ENCODE results near the gene SEPTIN10.
"Not testable (repeated sequence)": the region's sequence is repeated elsewhere in the genome, so short reads cannot be mapped to it uniquely, and the experiment has no call there.

SEPTIN10 gene

DNA sequence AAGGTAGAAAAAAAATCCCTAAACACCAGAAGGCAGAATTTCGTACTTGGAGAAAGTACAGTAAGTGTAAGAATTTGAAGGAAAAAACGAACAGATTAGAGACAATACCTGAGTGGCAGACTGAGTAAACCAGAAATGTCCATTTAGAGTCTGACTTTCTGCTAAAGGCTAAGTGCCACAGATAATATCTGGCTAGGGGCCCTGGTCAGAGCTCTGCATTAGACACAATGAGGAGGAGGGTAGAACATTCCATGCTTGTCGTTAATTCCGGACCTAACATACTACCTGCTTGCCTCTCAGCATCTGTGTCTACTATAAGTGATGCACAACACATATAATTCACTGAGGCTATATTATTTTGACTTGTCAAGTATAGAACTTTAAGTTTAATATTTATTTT, 18.1 kb downstream of the SEPTIN10 start:
- no peak overlapping the region for H3K4me3 ChIP-seq (ENCODE audit: control insufficient read depth, low read depth, low read length)
- no peak for DNase-seq (ENCODE audit: low read depth)
- TF ChIP-seq, protein P1, sequence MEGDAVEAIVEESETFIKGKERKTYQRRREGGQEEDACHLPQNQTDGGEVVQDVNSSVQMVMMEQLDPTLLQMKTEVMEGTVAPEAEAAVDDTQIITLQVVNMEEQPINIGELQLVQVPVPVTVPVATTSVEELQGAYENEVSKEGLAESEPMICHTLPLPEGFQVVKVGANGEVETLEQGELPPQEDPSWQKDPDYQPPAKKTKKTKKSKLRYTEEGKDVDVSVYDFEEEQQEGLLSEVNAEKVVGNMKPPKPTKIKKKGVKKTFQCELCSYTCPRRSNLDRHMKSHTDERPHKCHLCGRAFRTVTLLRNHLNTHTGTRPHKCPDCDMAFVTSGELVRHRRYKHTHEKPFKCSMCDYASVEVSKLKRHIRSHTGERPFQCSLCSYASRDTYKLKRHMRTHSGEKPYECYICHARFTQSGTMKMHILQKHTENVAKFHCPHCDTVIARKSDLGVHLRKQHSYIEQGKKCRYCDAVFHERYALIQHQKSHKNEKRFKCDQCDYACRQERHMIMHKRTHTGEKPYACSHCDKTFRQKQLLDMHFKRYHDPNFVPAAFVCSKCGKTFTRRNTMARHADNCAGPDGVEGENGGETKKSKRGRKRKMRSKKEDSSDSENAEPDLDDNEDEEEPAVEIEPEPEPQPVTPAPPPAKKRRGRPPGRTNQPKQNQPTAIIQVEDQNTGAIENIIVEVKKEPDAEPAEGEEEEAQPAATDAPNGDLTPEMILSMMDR (IDR thresholded peaks at IDR 0.05; ENCODE audit: control insufficient read depth, insufficient read depth, low read depth, low read length, missing control alignments): no peak

DNA sequence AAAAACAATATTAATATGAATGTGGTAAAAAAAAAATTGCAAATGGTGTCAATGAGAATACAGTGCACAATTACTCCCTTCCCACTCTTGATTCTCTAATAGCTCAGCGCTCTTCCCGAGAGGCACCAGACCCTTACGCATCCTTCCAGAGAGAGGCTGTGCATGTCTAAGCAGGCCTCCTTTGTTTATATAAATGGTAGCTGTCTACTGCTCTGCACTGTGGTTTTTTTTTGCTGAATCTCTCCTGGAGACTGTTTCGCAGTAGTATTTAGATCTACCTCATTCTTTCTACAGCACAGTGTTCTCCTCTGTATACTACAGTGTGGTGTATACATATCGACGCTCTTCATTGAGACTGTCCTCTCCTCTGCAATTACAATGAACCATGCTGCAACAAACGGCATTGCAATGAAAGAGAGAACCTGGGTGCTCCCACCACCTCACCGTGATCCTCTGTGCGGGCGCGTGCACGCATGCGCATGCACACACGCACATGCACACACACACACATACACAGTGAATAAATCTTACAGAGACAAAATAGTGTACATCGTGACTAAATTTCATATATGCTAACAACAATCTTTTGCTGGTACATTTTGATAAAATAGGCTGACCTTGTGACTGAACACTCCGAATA, 19.4 kb downstream of the SEPTIN10 start:
- no peak for DNase-seq (ENCODE audit: low read depth)
- no peak overlapping the region for H3K4me3 ChIP-seq (ENCODE audit: control insufficient read depth, low read depth, low read length)
- TF ChIP-seq, protein P1 (IDR thresholded peaks at IDR 0.05; ENCODE audit: control insufficient read depth, insufficient read depth, low read depth, low read length, missing control alignments): no peak

DNA sequence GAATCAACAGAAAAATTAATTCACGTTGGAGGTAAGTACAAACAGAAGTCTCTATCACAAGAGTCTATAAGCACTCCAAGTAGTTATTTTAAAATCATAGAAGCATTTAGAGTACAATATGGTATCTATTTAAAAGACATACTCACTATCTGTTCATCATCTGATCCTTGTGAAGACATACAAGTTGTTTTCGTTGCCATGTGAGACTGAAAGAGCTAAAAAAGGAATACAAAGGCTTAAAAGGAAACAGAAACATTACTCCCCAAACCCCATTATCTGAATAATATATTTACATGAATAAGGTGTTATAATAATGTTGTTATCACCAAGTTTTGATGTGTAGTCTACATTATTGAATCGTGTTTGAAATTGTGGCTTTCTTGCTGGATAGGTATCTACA, 20.9 kb downstream of the SEPTIN10 start:
- TF ChIP-seq, protein P1 (IDR thresholded peaks at IDR 0.05; ENCODE audit: control insufficient read depth, insufficient read depth, low read depth, low read length, missing control alignments): no peak
- no peak for DNase-seq (ENCODE audit: low read depth)
- no peak overlapping the region for H3K4me3 ChIP-seq (ENCODE audit: control insufficient read depth, low read depth, low read length)

DNA sequence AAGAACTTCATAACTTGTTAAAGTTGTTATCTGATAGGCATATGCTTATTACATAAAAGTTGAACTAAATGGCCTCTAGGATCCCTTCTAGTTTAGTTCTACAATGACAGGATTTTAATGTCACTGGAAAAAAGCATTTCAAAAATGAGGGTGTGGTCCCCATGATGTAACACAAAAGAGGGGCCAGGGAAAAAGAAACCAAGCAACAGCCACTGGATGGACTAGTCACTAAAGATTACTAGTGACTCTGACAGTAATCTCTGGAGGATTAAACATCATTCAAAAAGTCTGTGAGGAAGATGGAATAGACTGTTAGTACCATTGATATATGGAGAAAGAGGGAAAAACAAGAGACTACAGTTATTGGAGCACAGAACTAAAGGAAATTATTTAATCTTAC, 22.6 kb downstream of the SEPTIN10 start:
- TF ChIP-seq, protein P1 (IDR thresholded peaks at IDR 0.05; ENCODE audit: control insufficient read depth, insufficient read depth, low read depth, low read length, missing control alignments): no peak
- H3K4me3 ChIP-seq (ENCODE audit: control insufficient read depth, low read depth, low read length): no peak overlapping the region

DNA sequence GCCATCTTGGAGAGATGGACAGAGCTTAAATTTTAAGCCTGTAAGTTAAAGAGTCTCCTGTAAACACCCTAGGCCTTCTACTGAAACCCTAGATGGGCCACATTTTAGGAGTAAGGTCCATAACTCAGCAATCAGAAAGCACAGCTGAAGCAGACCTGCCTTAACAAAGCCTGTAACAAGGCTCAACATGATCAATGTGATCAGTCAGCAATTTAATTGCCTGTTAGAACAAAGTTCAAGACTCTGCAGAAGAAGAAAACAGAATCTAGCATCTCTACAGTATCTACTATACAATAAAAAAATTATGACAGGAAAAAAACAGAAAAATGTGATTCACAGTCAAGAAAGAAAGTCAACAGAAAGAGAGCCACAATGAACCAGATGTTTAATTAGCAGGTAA, 27.1 kb downstream of the SEPTIN10 start:
- no peak for DNase-seq (ENCODE audit: low read depth)
- TF ChIP-seq, protein P1 (IDR thresholded peaks at IDR 0.05; ENCODE audit: control insufficient read depth, insufficient read depth, low read depth, low read length, missing control alignments): no peak
- H3K4me3 ChIP-seq (ENCODE audit: control insufficient read depth, low read depth, low read length): no peak overlapping the region

More for the DNA sequence above, 22.6 kb downstream of the SEPTIN10 start:
- no peak for DNase-seq (ENCODE audit: low read depth)

DNA sequence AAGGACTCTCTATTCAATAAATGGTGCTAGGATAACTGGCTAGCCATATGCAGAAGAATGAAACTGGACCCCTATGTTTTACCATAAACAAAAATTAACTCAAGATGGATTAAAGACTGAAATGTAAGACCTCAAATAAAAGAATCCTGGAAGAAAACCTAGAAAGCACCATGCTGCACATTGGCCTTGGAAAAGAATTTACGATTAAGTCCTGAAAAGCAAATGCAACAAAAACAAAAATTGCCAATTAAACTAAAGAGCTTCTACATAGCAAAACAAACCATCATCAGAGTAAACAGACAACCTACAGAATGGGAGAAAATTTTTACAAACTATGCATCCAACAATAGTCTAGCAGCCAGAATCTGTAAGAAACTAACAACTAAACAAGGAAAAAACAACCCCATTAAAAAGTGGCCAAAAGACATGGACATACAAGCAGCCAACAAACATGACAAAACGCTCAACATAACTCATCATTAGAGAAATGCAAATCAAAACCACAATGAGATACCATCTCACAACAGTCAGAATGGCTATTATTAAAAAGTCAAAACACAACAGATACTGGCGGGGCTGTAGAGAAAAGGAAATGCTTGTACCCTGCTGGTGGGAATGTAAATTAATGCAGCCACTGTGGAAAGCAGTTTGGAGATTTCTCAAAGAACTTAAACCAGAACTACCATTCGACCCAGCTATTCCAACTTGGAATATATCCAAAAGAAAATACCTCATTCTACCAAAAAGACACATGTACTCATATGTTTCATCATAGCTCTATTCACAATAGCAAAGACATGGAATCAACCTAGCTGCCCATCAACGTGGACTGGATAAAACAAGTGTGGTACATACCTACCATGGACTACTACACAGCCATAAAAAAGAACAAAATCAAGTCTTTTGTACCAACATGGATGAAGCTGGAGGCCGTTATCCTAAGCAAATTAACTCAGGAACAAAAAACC, 30.6 kb downstream of the SEPTIN10 start:
- no peak overlapping the region for H3K4me3 ChIP-seq (ENCODE audit: control insufficient read depth, low read depth, low read length)
- TF ChIP-seq, protein P1 (IDR thresholded peaks at IDR 0.05; ENCODE audit: control insufficient read depth, insufficient read depth, low read depth, low read length, missing control alignments): peak; percentile 12

DNA sequence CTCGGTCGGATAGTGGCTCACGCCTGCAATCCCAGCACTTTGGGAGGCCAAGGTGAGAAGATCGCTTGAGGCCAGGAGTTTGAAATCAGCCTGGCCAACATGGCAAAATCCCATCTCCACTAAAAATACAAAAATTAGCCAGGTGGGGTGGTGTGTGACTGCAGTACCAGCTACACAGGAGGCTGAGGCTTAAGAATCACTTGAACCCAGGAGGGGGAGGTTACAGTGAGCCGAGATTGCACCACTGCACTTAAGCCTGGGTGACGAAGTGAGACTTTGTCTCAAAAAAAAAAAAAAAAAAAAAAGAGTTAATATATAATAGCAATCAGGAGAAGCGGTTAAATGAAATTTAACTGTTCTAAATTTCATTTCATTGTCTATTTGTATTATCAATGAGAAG, 36.1 kb downstream of the SEPTIN10 start:
- not testable (repeated sequence) for DNase-seq (ENCODE audit: low read depth); H3K4me3 ChIP-seq (ENCODE audit: control insufficient read depth, low read depth, low read length)

More for the DNA sequence above, 30.6 kb downstream of the SEPTIN10 start:
- no peak for DNase-seq (ENCODE audit: low read depth)

Data from AG09309 (cell line).